HepG2 (cell line): Measurements from ENCODE around the gene ZNF214.

Source experiments
- SIN3A ChIP-seq: IDR thresholded peaks from 2 replicates; pipeline ENCODE4 v1.6.1; 2011; ENCODE audit warnings: low read depth, mild to moderate bottlenecking, control low read depth, low read length, borderline replicate concordance
- ZNF256 ChIP-seq: sonication (generic); formaldehyde crosslinking; conservative IDR thresholded peaks from 2 replicates; pipeline ENCODE4 v1.4.0; 2020; ENCODE audit warnings: missing genetic modification reagents
- ZNF460 ChIP-seq: sonication (generic); formaldehyde crosslinking; IDR thresholded peaks from 2 replicates; pipeline ENCODE4 v1.5.1; 2020; ENCODE audit warnings: missing genetic modification reagents, mild to moderate bottlenecking, borderline replicate concordance
- ZNF816 ChIP-seq: sonication (generic); formaldehyde crosslinking; IDR thresholded peaks from 2 replicates; pipeline ENCODE4 v1.8.0; 2022; ENCODE audit warnings: missing genetic modification reagents, mild to moderate bottlenecking, borderline replicate concordance
- ZNF839 ChIP-seq: sonication (generic); formaldehyde crosslinking; IDR thresholded peaks from 2 replicates; pipeline ENCODE4 v1.4.0; 2020; ENCODE audit warnings: missing genetic modification reagents, mild to moderate bottlenecking, borderline replicate concordance
- TF ChIP-seq, protein P1 (sequence below): sonication (generic); formaldehyde crosslinking; IDR thresholded peaks from 2 replicates; pipeline ENCODE4 v1.5.0; 2020; ENCODE audit warnings: missing genetic modification reagents
- TF ChIP-seq, protein P2 (sequence below): sonication (generic); formaldehyde crosslinking; IDR thresholded peaks from 2 replicates; pipeline ENCODE4 v1.5.0; 2020; ENCODE audit warnings: mild to moderate bottlenecking, missing genetic modification reagents, moderate library complexity

DNA sequence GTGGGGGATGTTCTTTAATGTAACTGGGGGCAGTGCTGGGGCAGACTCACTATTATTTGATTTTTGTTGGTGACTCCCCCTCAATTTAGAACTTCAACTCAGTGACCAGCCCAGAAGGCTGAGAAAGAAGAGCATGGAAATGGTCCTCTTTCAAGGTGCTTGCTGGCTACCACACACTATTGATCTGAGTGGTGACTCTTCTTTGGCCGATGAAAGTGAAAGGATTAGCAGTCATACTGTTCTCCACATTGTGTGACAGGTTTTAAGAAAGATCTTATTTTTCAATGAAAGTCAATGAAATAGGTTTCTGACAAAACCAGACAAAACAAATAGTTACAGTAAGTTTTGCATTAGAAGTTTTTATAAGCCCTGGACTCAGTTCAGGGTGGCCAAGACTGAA lies 30.0 kb upstream of the ZNF214 start:
- TF ChIP-seq ZNF816 (no peak), ZNF256 (no peak), ZNF839 (CRISPR knock-in tag) (no peak), SIN3A (no peak), ZNF460 (no peak)
- TF ChIP-seq, protein P1, sequence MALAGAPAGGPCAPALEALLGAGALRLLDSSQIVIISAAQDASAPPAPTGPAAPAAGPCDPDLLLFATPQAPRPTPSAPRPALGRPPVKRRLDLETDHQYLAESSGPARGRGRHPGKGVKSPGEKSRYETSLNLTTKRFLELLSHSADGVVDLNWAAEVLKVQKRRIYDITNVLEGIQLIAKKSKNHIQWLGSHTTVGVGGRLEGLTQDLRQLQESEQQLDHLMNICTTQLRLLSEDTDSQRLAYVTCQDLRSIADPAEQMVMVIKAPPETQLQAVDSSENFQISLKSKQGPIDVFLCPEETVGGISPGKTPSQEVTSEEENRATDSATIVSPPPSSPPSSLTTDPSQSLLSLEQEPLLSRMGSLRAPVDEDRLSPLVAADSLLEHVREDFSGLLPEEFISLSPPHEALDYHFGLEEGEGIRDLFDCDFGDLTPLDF, result no peak
- TF ChIP-seq, protein P2, sequence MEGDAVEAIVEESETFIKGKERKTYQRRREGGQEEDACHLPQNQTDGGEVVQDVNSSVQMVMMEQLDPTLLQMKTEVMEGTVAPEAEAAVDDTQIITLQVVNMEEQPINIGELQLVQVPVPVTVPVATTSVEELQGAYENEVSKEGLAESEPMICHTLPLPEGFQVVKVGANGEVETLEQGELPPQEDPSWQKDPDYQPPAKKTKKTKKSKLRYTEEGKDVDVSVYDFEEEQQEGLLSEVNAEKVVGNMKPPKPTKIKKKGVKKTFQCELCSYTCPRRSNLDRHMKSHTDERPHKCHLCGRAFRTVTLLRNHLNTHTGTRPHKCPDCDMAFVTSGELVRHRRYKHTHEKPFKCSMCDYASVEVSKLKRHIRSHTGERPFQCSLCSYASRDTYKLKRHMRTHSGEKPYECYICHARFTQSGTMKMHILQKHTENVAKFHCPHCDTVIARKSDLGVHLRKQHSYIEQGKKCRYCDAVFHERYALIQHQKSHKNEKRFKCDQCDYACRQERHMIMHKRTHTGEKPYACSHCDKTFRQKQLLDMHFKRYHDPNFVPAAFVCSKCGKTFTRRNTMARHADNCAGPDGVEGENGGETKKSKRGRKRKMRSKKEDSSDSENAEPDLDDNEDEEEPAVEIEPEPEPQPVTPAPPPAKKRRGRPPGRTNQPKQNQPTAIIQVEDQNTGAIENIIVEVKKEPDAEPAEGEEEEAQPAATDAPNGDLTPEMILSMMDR, result no peak
